Stimulated activated naive CD8-positive, alpha-beta T cell treated with anti-CD3 and anti-CD28 coated beads, Interleukin-15, Interleukin-2, amounts not matched to agents 100 U/mL and 50 U/mL, for 24 hours (primary cell): Measurements from ENCODE around the gene LPCAT1.
"Not testable (repeated sequence)": the region's sequence is repeated elsewhere in the genome, so short reads cannot be mapped to it uniquely, and the experiment has no call there.

Source experiments
- ATAC-seq: fragments of 150-1000 bp; cut with Tn5 transposase; one replicate; pipeline ENCODE4 v1.10.0; 2021
- DNase-seq: peaks from one replicate; pipeline ENCODE4 v3.0.0; 2021

LPCAT1 gene

GRCh38 chr5:1508659-1509290, 15.0 kb downstream of the LPCAT1 start:
- DNase-seq (no peak), ATAC-seq (no peak)

GRCh38 chr5:1507961-1508658, 15.7 kb downstream of the LPCAT1 start:
- ATAC-seq: no peak
- DNase-seq: no peak

GRCh38 chr5:1507457-1507856, 16.3 kb downstream of the LPCAT1 start:
- no peak for DNase-seq
- ATAC-seq: no peak

GRCh38 chr5:1507014-1507375, 16.8 kb downstream of the LPCAT1 start:
- no peak for DNase-seq
- ATAC-seq: no peak

GRCh38 chr5:1506242-1507013, 17.3 kb downstream of the LPCAT1 start:
- no peak for ATAC-seq
- no peak for DNase-seq

GRCh38 chr5:1505506-1506241, 18.1 kb downstream of the LPCAT1 start:
- ATAC-seq: no peak
- DNase-seq: no peak

- ATAC-seq, DNase-seq: not testable (repeated sequence)
Measured at GRCh38 chr5:1505089-1505488, 18.7 kb downstream of the LPCAT1 start.

GRCh38 chr5:1504617-1505016, 19.1 kb downstream of the LPCAT1 start:
- ATAC-seq (no peak), DNase-seq (no peak)

- ATAC-seq: no peak
- DNase-seq: no peak
Measured at GRCh38 chr5:1504069-1504595, 19.6 kb downstream of the LPCAT1 start.

GRCh38 chr5:1503241-1504068, 20.3 kb downstream of the LPCAT1 start:
- DNase-seq: peak; percentile 36
- ATAC-seq: no peak

- no peak for ATAC-seq
- no peak for DNase-seq
Measured at GRCh38 chr5:1502737-1503120, 21.0 kb downstream of the LPCAT1 start.

GRCh38 chr5:1502046-1502736, 21.6 kb downstream of the LPCAT1 start:
- peak; percentile 41 for ATAC-seq
- DNase-seq: peak; percentile 45

GRCh38 chr5:1501372-1502045, 22.3 kb downstream of the LPCAT1 start:
- no peak for DNase-seq
- ATAC-seq: no peak

- DNase-seq (no peak), ATAC-seq (no peak)
Measured at GRCh38 chr5:1500411-1501091, 23.2 kb downstream of the LPCAT1 start.

GRCh38 chr5:1499851-1500250, 23.9 kb downstream of the LPCAT1 start:
- no peak for ATAC-seq
- DNase-seq: no peak

- no peak for DNase-seq
- no peak for ATAC-seq
Measured at GRCh38 chr5:1498623-1499416, 24.9 kb downstream of the LPCAT1 start.

GRCh38 chr5:1497795-1498622, 25.8 kb downstream of the LPCAT1 start:
- DNase-seq (no peak), ATAC-seq (no peak)

GRCh38 chr5:1497242-1497777, 26.4 kb downstream of the LPCAT1 start:
- DNase-seq: no peak
- no peak for ATAC-seq
